HFF-Myc (cell line): Measurements from ENCODE around the gene IL17B.

Experiments used
- DNase-seq: peaks from one replicate; pipeline ENCODE4 v3.0.0-alpha.2; 2011; ENCODE audit warnings: low read depth; ENCODE audit errors: extremely low read depth
- H3K4me3 ChIP-seq: replicated peaks from 2 replicates; pipeline ENCODE4 v1.5.1; 2011; ENCODE audit warnings: low read depth, mild to moderate bottlenecking, control low read depth, low read length
- TF ChIP-seq, protein P1 (sequence below): IDR thresholded peaks from 2 replicates; pipeline ENCODE4 v1.5.1; 2012; ENCODE audit warnings: mild to moderate bottlenecking, low read depth, low read length, control low read depth; ENCODE audit errors: missing control alignments

IL17B gene

DNA sequence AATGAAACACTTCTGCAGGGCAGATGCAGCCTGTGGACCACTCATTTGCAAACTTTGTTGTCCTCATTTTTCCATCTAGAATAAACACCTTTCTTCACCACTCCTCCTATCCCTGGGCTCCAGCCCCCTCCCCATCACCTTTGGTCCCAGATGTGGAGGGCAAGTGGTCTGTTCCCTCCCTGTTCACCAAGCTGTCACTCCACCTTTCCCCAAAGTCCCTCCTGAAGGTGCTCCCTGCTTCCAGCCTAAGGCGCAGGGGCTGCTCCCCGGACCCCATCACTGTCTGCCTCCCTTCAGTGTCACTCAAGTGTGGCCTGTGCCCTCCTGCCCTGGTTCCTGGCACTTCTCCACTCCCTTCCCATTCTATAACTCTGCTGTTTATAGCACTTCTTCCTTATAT, 14.4 kb downstream of the IL17B start:
- no peak for DNase-seq
- TF ChIP-seq, protein P1, sequence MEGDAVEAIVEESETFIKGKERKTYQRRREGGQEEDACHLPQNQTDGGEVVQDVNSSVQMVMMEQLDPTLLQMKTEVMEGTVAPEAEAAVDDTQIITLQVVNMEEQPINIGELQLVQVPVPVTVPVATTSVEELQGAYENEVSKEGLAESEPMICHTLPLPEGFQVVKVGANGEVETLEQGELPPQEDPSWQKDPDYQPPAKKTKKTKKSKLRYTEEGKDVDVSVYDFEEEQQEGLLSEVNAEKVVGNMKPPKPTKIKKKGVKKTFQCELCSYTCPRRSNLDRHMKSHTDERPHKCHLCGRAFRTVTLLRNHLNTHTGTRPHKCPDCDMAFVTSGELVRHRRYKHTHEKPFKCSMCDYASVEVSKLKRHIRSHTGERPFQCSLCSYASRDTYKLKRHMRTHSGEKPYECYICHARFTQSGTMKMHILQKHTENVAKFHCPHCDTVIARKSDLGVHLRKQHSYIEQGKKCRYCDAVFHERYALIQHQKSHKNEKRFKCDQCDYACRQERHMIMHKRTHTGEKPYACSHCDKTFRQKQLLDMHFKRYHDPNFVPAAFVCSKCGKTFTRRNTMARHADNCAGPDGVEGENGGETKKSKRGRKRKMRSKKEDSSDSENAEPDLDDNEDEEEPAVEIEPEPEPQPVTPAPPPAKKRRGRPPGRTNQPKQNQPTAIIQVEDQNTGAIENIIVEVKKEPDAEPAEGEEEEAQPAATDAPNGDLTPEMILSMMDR: no peak
- H3K4me3 ChIP-seq: no peak overlapping the region

- TF ChIP-seq, protein P1: no peak
- DNase-seq: no peak
- no peak overlapping the region for H3K4me3 ChIP-seq
Measured at GRCh38 chr5:149363936-149364335, 15.2 kb downstream of the IL17B start.

DNA sequence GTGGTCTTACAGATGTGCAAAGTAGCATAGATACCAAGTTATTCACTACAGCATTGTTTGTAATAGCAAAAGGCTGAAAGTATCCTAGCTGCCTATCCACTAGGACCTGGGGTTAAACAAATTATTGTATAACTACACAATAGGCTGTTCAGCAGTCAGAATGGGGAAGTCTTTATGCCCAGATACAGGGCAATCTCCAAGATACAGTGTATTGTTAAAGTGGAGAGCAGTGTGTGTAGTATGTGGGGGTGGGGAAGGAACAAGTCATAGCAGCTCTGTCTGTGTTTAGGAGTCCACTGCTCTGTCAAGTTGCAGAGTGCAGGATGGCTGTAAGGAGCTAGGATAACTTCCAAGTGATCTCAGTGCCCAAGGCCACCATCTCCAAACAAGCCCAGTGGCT, 15.7 kb downstream of the IL17B start:
- no peak overlapping the region for H3K4me3 ChIP-seq
- TF ChIP-seq, protein P1: no peak
- DNase-seq: no peak

DNA sequence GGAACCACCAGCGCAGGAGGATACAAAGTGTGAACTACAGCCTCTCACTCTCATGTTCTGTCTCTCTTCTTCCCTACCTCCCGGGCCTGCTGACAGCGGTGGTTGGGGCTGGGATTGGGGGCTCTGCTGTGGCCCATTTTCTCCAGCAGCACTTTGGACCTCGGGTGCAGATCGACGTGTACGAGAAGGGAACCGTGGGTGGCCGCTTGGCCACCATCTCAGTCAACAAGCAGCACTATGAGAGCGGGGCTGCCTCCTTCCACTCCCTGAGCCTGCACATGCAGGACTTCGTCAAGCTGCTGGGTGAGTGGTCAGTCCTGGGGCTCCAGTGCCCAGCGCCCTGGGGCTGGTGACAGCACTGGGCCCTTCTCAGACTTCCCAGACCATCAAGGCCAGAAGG, 16.6 kb downstream of the IL17B start:
- TF ChIP-seq, protein P1: no peak
- DNase-seq: no peak
- H3K4me3 ChIP-seq: no peak overlapping the region

- no peak overlapping the region for H3K4me3 ChIP-seq
- TF ChIP-seq, protein P1: no peak
- no peak for DNase-seq
Measured at GRCh38 chr5:149360272-149360671, 18.8 kb downstream of the IL17B start.

DNA sequence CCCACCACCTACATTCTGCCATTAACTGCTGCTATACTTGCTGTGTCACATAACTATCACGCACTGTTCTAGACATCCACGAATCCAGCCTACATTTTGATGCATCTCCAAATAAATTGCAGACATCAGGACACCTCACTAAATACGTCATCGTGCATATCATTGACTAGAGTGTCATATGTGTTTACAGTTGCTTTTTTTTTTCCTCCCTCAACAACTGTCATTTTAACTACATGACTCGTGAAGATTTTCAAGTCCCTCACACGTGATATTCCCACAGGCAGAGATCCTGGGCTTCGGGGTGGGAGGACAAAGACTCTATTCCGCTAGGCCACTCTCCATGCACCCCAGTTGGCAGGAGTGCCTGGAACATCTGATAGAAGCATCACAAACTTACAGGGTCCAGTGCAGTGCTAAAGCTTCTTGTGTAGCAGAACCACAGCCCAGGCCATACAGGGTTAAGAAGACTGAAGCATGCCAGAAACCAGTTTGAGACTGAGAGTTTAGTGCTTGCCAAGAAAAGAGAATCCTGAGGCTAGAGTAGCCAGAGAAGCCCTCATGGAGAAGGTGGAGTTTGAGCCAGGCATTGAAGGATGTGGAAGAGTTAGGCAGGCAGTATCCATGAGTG, 20.1 kb downstream of the IL17B start:
- TF ChIP-seq, protein P1: no peak
- DNase-seq: no peak

DNA sequence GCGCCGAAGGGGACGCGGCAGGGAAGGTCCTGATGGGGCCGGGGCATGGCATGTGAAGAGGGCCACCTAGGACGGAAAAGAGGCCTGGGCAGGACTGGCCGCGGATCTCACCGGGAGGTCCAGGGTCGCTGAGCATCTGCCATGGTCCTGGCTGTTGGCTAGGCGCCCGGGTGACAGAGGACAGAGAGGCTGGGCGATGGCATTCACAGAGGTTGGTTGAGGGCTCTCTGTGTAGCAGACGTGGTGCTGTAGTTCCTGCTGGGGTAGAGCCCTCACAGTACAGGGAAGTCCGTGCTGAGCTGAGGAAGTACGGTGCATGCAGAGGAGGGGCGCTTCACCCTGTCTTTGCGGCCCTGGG, 20.8 kb downstream of the IL17B start:
- no peak for DNase-seq
- H3K4me3 ChIP-seq: peak overlapping the region; percentile 81
- TF ChIP-seq, protein P1: no peak

More for the DNA sequence above, 20.1 kb downstream of the IL17B start:
- peak overlapping the region; percentile 81 for H3K4me3 ChIP-seq
